Keratinocyte (primary cell): ENCODE results near the gene RRBP1. TPM values are rescaled to one million over a fixed set of nuclear protein-coding genes. Genes with fewer than 3 reads are reported as not detected.
A peak's percentile ranks its signal among the peaks of the same experiment; 100 is the strongest.

ENCODE experiments used
- DNase-seq: peaks from one replicate; pipeline ENCODE4 v3.0.0-alpha.2; 2011; ENCODE audit warnings: low read depth, missing footprints, low spot score
- FAIRE-seq: peaks from 2 replicates; lab custom pipeline; 2011; peaks lifted over from hg19 to GRCh38; lab: Jason Lieb, UNC
- H2AFZ ChIP-seq: 2 replicates; pipeline ENCODE4 v1.6.0; 2012; ENCODE audit warnings: low read length, control low read depth, inconsistent platforms; ENCODE audit not compliant: control insufficient read depth
- H3K27ac ChIP-seq: 2 replicates; pipeline ENCODE4 v1.5.1; 2011; ENCODE audit warnings: low read length; ENCODE audit not compliant: control insufficient read depth, insufficient read depth
- H3K27me3 ChIP-seq: 3 replicates; pipeline ENCODE4 v1.6.0; 2011; ENCODE audit warnings: low read length; ENCODE audit not compliant: control insufficient read depth, insufficient read depth; ENCODE audit errors: extremely low read depth
- H3K36me3 ChIP-seq, 2 experiments: 2 replicates in 1 of 2; 3 replicates in 1 of 2; pipeline ENCODE4 v1.5.1; 2011; ENCODE audit warnings: low read length in 2 of 2, mild to moderate bottlenecking in 1 of 2; ENCODE audit not compliant: control insufficient read depth in 2 of 2, insufficient read depth in 2 of 2; ENCODE audit errors: extremely low read depth in 1 of 2
- H3K4me1 ChIP-seq: 3 replicates; pipeline ENCODE4 v1.5.1; 2011; ENCODE audit warnings: low read length; ENCODE audit not compliant: control insufficient read depth, insufficient read depth; ENCODE audit errors: extremely low read depth
- H3K4me2 ChIP-seq: 3 replicates; pipeline ENCODE4 v1.6.0; 2011; ENCODE audit warnings: low read depth, low read length; ENCODE audit not compliant: control insufficient read depth, insufficient read depth; ENCODE audit errors: extremely low read depth
- H3K4me3 ChIP-seq, 3 experiments: fragments of 200-600 bp in 1 of 3; sonication (generic) in 1 of 3; 2 replicates in 2 of 3; 3 replicates in 1 of 3; pipeline ENCODE4 v1.5.1; 2011 to 2016; ENCODE audit warnings: low read length in 3 of 3, mild to moderate bottlenecking in 3 of 3, control low read depth in 2 of 3, inconsistent platforms in 1 of 3, low read depth in 1 of 3, mixed read lengths in 1 of 3, mixed run types in 1 of 3, moderate library complexity in 1 of 3; ENCODE audit not compliant: control insufficient read depth in 2 of 3, insufficient read depth in 2 of 3; ENCODE audit errors: extremely low read depth in 1 of 3
- H3K79me2 ChIP-seq: 2 replicates; pipeline ENCODE4 v1.6.0; 2012; ENCODE audit warnings: low read length; ENCODE audit not compliant: control insufficient read depth, insufficient read depth
- H3K9ac ChIP-seq: 3 replicates; pipeline ENCODE4 v1.6.0; 2011; ENCODE audit warnings: low read length; ENCODE audit not compliant: control insufficient read depth, insufficient read depth; ENCODE audit errors: extremely low read depth
- H3K9me1 ChIP-seq: 3 replicates; pipeline ENCODE4 v1.6.0; 2011; ENCODE audit warnings: low read length; ENCODE audit not compliant: control insufficient read depth, insufficient read depth; ENCODE audit errors: extremely low read depth
- H3K9me3 ChIP-seq: 2 replicates; pipeline ENCODE4 v1.5.1; 2012; ENCODE audit warnings: low read depth, low read length; ENCODE audit not compliant: control insufficient read depth
- H4K20me1 ChIP-seq: 3 replicates; pipeline ENCODE4 v1.6.0; 2011; ENCODE audit warnings: low read length; ENCODE audit not compliant: control insufficient read depth, insufficient read depth; ENCODE audit errors: extremely low read depth
- CTCF ChIP-seq, 3 experiments: IDR thresholded peaks in 1 of 3; conservative IDR thresholded peaks in 1 of 3; optimal IDR thresholded peaks in 1 of 3; 2 replicates in 2 of 3; 3 replicates in 1 of 3; pipeline versions ENCODE3 to v1.5.1; 2011; ENCODE audit warnings: low read length in 3 of 3, mild to moderate bottlenecking in 3 of 3, moderate library complexity in 2 of 3, control low read depth in 1 of 3, inconsistent platforms in 1 of 3; ENCODE audit not compliant: insufficient read depth in 2 of 3; ENCODE audit errors: extremely low read depth in 1 of 3
- EZH2 ChIP-seq: IDR thresholded peaks from one replicate; pipeline ENCODE4 v1.6.1; 2012; ENCODE audit warnings: inconsistent platforms, mild to moderate bottlenecking, low read length, moderate library complexity
- dilution Hi-C: fragments of 300-500 bp; cut with MboI; formaldehyde crosslinking; loops from one replicate; pipeline ENCODE4 v1.7.0; 2020; ENCODE audit warnings: low sequenced_read_pairs; ENCODE audit not compliant: extremely low pct_ligation_motif_present
- polyA plus RNA-seq, 5 experiments: library from polyadenylated mRNA; depleted of rRNA in 3 of 5; stranded (reverse) in 3 of 5; stranded (forward) in 1 of 5; unstranded in 1 of 5; fragments of >200 nt; gene quantifications; 1 replicate in 1 of 5; 2 replicates in 3 of 5; 3 replicates in 1 of 5; pipeline versions ENCODE4 v1.2.1 to v1.2.3, GENCODE V29; 2011 to 2012; ENCODE audit warnings: missing spikeins in 2 of 5, low read depth in 1 of 5, low replicate concordance in 1 of 5

Gene RRBP1
- polyA plus RNA-seq, 1 donor (not counting 4 experiments of a cell fraction or from before 2014, with no cell fraction given): 43.9 TPM

GRCh38 chr20:17681726-17682102 lies 328 bp downstream of the RRBP1 start:
- no peaks in the 10 kb centered on the region for H3K9me3 ChIP-seq
- TF ChIP-seq CTCF (optimal IDR thresholded peaks at IDR 0.05 in 1 of 3, IDR thresholded peaks at IDR 0.05 in 1 of 3, conservative IDR thresholded peaks at IDR 0.05 in 1 of 3; ENCODE audit: extremely low read depth in 1 of 3, insufficient read depth in 2 of 3, low read length in 3 of 3): no peak
- no peak for TF ChIP-seq EZH2
- peaks cover 6% of the 10 kb centered on the region for H4K20me1 ChIP-seq
- H3K4me3 ChIP-seq: peak overlapping the region; percentile 66 to 90 (median 74)
- peak overlapping the region; percentile 87 for H3K9ac ChIP-seq
- peak overlapping the region; percentile 58 for H2AFZ ChIP-seq
- no peaks in the 10 kb centered on the region for H3K9me1 ChIP-seq
- H3K27me3 ChIP-seq: peaks cover 27% of the 10 kb centered on the region
- H3K36me3 ChIP-seq: peaks cover 6 to 23% of the 10 kb centered on the region in 2 experiments
- peaks cover 16% of the 10 kb centered on the region for H3K4me1 ChIP-seq
- H3K79me2 ChIP-seq: peaks cover 42% of the 10 kb centered on the region
- H3K27ac ChIP-seq: peak overlapping the region; percentile 75
- dilution Hi-C loops: no loop called here
- FAIRE-seq: no peak
- no peak overlapping the region for H3K4me2 ChIP-seq
- no peak for DNase-seq

- H3K79me2 ChIP-seq: peaks cover 49% of the 10 kb centered on the region
- peak overlapping the region; percentile 90 for H3K4me2 ChIP-seq
- peaks cover 16% of the 10 kb centered on the region for H3K4me1 ChIP-seq
- no peak for DNase-seq
- no peak for FAIRE-seq
- peak overlapping the region; percentile 68 to 90 (median 69) for H3K4me3 ChIP-seq
- TF ChIP-seq EZH2 (no peak), CTCF (optimal IDR thresholded peaks at IDR 0.05 in 1 of 3, IDR thresholded peaks at IDR 0.05 in 1 of 3, conservative IDR thresholded peaks at IDR 0.05 in 1 of 3; ENCODE audit: extremely low read depth in 1 of 3, insufficient read depth in 2 of 3, low read length in 3 of 3) (peak in 2 of 3 experiments; percentile 56 to 77)
- H2AFZ ChIP-seq: no peak overlapping the region
- H3K27me3 ChIP-seq: peaks cover 21% of the 10 kb centered on the region
- H3K27ac ChIP-seq: peak overlapping the region; percentile 68
- H3K36me3 ChIP-seq: peaks cover 8 to 23% of the 10 kb centered on the region in 2 experiments
- dilution Hi-C loops: no loop called here
- H3K9me1 ChIP-seq: no peaks in the 10 kb centered on the region
- no peaks in the 10 kb centered on the region for H3K9me3 ChIP-seq
- H4K20me1 ChIP-seq: peaks cover 9% of the 10 kb centered on the region
- H3K9ac ChIP-seq: peak overlapping the region; percentile 87
These were observed 961 bp downstream of the RRBP1 start for GRCh38 chr20:17680836-17681725.
